ENCODE measurements around the gene TMEM38B. TPM values are rescaled to one million over a fixed set of nuclear protein-coding genes. Genes with fewer than 3 reads are reported as not detected.
"Not testable (repeated sequence)": the region's sequence is repeated elsewhere in the genome, so short reads cannot be mapped to it uniquely, and the experiment has no call there.

The TMEM38B gene
- total RNA-seq, 1 donor from 2014 or later = 11.8 TPM

- Mint-ChIP-seq H3K27ac (ENCODE audit: unreplicated experiment) (no peak overlapping the region), H3K4me1 (ENCODE audit: unreplicated experiment) (peaks cover 19% of the 10 kb centered on the region), H3K36me3 (ENCODE audit: low read depth, unreplicated experiment) (no peaks in the 10 kb centered on the region), H3K9me3 (ENCODE audit: unreplicated experiment) (no peaks in the 10 kb centered on the region), H3K27me3 (ENCODE audit: unreplicated experiment) (peaks cover 3% of the 10 kb centered on the region), H3K4me3 (ENCODE audit: unreplicated experiment) (no peak overlapping the region)
- TF ChIP-seq, protein P1, sequence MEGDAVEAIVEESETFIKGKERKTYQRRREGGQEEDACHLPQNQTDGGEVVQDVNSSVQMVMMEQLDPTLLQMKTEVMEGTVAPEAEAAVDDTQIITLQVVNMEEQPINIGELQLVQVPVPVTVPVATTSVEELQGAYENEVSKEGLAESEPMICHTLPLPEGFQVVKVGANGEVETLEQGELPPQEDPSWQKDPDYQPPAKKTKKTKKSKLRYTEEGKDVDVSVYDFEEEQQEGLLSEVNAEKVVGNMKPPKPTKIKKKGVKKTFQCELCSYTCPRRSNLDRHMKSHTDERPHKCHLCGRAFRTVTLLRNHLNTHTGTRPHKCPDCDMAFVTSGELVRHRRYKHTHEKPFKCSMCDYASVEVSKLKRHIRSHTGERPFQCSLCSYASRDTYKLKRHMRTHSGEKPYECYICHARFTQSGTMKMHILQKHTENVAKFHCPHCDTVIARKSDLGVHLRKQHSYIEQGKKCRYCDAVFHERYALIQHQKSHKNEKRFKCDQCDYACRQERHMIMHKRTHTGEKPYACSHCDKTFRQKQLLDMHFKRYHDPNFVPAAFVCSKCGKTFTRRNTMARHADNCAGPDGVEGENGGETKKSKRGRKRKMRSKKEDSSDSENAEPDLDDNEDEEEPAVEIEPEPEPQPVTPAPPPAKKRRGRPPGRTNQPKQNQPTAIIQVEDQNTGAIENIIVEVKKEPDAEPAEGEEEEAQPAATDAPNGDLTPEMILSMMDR (IDR thresholded peaks at IDR 0.05; ENCODE audit: unreplicated experiment) = no peak
- DNase-seq (ENCODE audit: low spot score) = no peak
Observed at GRCh38 chr9:105698348-105698870, 4.1 kb downstream of the TMEM38B start.

- DNase-seq (ENCODE audit: low spot score) = no peak
- Mint-ChIP-seq H3K4me1 (ENCODE audit: unreplicated experiment) (peaks cover 8% of the 10 kb centered on the region), H3K4me3 (ENCODE audit: unreplicated experiment) (no peak overlapping the region), H3K27ac (ENCODE audit: unreplicated experiment) (no peak overlapping the region), H3K9me3 (ENCODE audit: unreplicated experiment) (no peaks in the 10 kb centered on the region), H3K36me3 (ENCODE audit: low read depth, unreplicated experiment) (no peaks in the 10 kb centered on the region), H3K27me3 (ENCODE audit: unreplicated experiment) (no peaks in the 10 kb centered on the region)
- TF ChIP-seq, protein P1 (IDR thresholded peaks at IDR 0.05; ENCODE audit: unreplicated experiment) = no peak
Observed at GRCh38 chr9:105700668-105701067, 6.3 kb downstream of the TMEM38B start.

GRCh38 chr9:105701145-105701544, 6.8 kb downstream of the TMEM38B start:
- no peak overlapping the region for H3K4me3 Mint-ChIP-seq (ENCODE audit: unreplicated experiment)
- no peaks in the 10 kb centered on the region for H3K9me3 Mint-ChIP-seq (ENCODE audit: unreplicated experiment)
- H3K27ac Mint-ChIP-seq (ENCODE audit: unreplicated experiment) = no peak overlapping the region
- H3K27me3 Mint-ChIP-seq (ENCODE audit: unreplicated experiment) = no peaks in the 10 kb centered on the region
- no peaks in the 10 kb centered on the region for H3K36me3 Mint-ChIP-seq (ENCODE audit: low read depth, unreplicated experiment)
- peaks cover 8% of the 10 kb centered on the region for H3K4me1 Mint-ChIP-seq (ENCODE audit: unreplicated experiment)
- no peak for DNase-seq (ENCODE audit: low spot score)
- TF ChIP-seq, protein P1 (IDR thresholded peaks at IDR 0.05; ENCODE audit: unreplicated experiment) = no peak

- no peaks in the 10 kb centered on the region for H3K36me3 Mint-ChIP-seq (ENCODE audit: low read depth, unreplicated experiment)
- no peaks in the 10 kb centered on the region for H3K9me3 Mint-ChIP-seq (ENCODE audit: unreplicated experiment)
- TF ChIP-seq, protein P1 (IDR thresholded peaks at IDR 0.05; ENCODE audit: unreplicated experiment) = no peak
- no peaks in the 10 kb centered on the region for H3K27me3 Mint-ChIP-seq (ENCODE audit: unreplicated experiment)
- peaks cover 8% of the 10 kb centered on the region for H3K4me1 Mint-ChIP-seq (ENCODE audit: unreplicated experiment)
- no peak for DNase-seq (ENCODE audit: low spot score)
- H3K4me3 Mint-ChIP-seq (ENCODE audit: unreplicated experiment) = no peak overlapping the region
- no peak overlapping the region for H3K27ac Mint-ChIP-seq (ENCODE audit: unreplicated experiment)
Observed at GRCh38 chr9:105702207-105702606, 7.9 kb downstream of the TMEM38B start.

GRCh38 chr9:105703638-105704037, 9.3 kb downstream of the TMEM38B start:
- H3K27ac Mint-ChIP-seq (ENCODE audit: unreplicated experiment); H3K36me3 Mint-ChIP-seq (ENCODE audit: low read depth, unreplicated experiment); H3K9me3 Mint-ChIP-seq (ENCODE audit: unreplicated experiment); H3K27me3 Mint-ChIP-seq (ENCODE audit: unreplicated experiment); H3K4me3 Mint-ChIP-seq (ENCODE audit: unreplicated experiment); DNase-seq (ENCODE audit: low spot score); H3K4me1 Mint-ChIP-seq (ENCODE audit: unreplicated experiment): not testable (repeated sequence)

Measured in endothelial cell (in vitro differentiated cells).